ENCODE measurements around the gene PHF20. TPM values are rescaled to one million over a fixed set of nuclear protein-coding genes. Genes with fewer than 3 reads are reported as not detected.
A peak's percentile ranks its signal among the peaks of the same experiment; 100 is the strongest.
"Not testable (repeated sequence)": the region's sequence is repeated elsewhere in the genome, so short reads cannot be mapped to it uniquely, and the experiment has no call there.

The PHF20 gene
- total RNA-seq, 1 experiment from 2014 or later: 31.1 TPM

- DNase-seq (ENCODE audit: low read depth): no peak
- in situ Hi-C loops (cut with HindIII; ENCODE audit: low pct_unique_long_range_greater_than_20kb, low sequenced_read_pairs): no loop called here
These were observed 122.1 kb downstream of the PHF20 start for GRCh38 chr20:35893942-35894341.

DNA sequence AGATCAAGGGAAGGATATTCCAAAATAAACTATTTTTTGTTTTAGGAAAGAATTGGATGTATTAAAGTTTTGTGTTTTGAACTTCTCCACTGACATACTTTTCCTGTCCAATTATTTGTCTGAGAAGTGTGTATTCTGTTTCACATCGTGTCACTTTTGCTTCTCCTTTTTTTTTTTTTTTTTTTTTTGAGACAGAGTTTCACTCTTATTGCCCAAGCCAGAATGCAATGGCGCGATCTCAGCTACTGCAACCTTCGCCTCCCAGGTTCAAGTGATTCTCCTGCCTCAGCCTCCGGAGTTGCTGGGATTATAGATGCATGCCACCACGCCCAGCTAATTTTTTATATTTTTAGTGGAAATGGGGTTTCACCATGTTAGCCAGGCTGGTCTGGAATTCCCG, 123.7 kb downstream of the PHF20 start:
- in situ Hi-C loops (cut with HindIII; ENCODE audit: low pct_unique_long_range_greater_than_20kb, low sequenced_read_pairs): not testable (repeated sequence)

DNA sequence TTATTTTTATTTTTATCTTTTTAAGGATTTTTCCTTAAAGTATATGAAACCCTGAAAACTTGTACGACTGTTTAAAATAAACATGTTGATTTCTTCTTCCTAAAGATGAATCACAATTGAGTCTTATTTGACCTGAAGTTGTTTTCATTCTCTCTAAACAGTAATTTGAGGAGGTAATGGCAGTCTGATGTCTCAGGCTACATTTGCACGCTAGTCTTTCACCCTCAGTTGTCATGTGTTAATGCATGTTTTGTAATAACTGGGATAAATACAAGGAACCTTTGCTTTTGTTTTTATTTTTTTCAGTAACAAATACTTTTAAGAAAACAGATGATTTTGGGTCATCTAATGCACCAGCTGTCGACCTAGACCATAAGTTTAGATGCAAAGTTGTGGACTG, 127.2 kb downstream of the PHF20 start:
- no peak for DNase-seq (ENCODE audit: low read depth)
- in situ Hi-C loops (cut with HindIII; ENCODE audit: low pct_unique_long_range_greater_than_20kb, low sequenced_read_pairs): no loop called here

More for the DNA sequence above, 123.7 kb downstream of the PHF20 start:
- not testable (repeated sequence) for DNase-seq (ENCODE audit: low read depth)

DNA sequence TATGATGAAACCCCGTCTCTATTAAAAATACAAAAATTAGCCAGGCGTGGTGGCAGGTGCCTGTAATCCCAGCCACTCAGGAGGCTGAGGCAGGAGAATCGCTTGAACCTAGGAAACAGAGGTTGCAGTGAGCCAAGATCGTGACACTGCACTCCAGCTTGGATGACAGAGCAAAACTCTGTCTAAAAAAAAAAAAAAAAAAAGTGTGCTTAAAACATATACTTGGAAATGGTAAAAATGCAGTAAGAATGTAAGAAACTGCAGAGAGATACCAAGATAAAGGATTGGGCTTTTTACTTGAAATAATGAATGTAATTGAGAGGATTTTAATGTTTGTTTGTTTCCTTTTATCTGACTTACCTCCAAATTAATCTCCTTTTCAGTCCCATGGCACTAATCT, 129.4 kb downstream of the PHF20 start:
- in situ Hi-C loops (cut with HindIII; ENCODE audit: low pct_unique_long_range_greater_than_20kb, low sequenced_read_pairs); DNase-seq (ENCODE audit: low read depth): not testable (repeated sequence)

DNA sequence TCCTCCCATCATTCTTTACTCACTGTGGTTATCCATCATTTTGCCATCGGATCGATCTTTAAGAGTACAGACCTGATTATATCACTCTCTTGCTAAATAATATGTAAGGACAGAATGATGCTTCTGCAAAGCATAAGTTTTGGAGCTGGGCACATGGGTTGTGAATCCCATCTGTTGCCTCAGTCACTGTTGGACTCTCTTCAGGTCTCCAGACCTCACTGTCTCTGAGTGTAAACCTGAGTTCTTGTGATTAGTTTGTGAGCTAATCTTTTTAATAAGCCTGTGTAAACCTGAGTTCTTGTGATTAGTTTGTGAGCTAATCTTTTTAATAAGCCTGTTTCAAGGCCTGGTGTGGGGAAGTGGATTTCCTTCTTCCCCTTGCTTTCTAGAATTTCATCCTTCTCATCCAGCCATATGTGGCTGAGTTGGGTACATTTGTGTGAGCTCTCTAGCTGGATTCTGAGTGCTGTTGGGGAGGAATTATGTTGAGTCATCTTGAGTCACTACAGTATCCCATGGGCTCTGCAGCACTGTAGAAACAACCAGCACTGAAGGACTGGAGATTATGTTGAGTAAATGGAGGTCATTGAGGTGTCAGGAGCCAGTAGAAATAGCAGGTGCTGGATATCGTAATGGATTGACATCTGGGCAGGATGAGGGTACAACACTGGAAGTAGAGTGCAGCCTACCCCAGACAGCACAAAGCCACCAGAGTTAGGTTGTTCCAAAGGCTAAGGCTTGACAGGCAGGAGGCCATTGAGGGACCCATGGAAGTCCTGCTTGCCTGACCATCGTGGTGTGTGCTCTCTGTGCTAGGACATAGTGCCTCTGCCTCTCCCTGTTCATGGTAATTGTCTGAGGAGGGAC, 130.1 kb downstream of the PHF20 start:
- in situ Hi-C loops (cut with HindIII; ENCODE audit: low pct_unique_long_range_greater_than_20kb, low sequenced_read_pairs): no loop called here
- peak; percentile 72 for DNase-seq (ENCODE audit: low read depth)

DNA sequence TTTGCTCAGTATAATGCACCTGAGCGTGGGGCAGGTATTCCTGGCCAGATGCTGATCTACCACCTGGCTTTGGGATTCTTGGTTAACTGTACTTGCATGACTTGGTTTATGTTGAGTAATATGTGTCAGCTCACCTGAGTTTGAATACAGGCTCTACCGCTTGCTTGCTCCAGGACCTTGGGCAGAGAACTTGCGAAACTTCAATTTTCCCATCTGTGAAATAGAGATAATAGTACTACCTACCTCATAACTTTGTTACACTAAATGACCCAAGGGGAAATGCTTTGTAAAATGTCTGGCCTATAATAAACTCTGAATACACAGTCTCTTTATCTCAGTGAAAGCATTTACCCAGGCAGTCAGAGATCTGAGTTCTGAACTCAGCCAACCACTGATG, 130.7 kb downstream of the PHF20 start:
- in situ Hi-C loops (cut with HindIII; ENCODE audit: low pct_unique_long_range_greater_than_20kb, low sequenced_read_pairs): no loop called here
- DNase-seq (ENCODE audit: low read depth): no peak

DNA sequence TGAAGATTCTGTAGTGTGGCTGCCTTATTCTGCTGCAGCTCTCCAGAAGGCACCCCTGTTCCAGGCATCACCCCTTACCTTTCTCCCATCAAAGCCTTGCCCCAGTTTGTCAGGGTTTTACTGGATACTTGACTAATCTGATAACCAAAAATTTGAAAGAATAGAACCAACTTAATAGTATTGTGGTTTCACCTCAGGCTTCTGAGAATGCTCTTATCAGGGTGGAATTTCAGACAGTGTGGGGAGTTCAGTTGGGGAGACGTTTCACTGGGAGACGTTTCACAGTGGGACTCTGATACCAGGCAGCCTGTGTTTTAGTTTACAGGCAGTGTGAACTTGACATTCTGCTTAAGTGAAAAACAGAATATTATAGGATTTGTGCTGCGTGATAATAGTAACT, 132.0 kb downstream of the PHF20 start:
- in situ Hi-C loops (cut with HindIII; ENCODE audit: low pct_unique_long_range_greater_than_20kb, low sequenced_read_pairs): no loop called here
- no peak for DNase-seq (ENCODE audit: low read depth)

DNA sequence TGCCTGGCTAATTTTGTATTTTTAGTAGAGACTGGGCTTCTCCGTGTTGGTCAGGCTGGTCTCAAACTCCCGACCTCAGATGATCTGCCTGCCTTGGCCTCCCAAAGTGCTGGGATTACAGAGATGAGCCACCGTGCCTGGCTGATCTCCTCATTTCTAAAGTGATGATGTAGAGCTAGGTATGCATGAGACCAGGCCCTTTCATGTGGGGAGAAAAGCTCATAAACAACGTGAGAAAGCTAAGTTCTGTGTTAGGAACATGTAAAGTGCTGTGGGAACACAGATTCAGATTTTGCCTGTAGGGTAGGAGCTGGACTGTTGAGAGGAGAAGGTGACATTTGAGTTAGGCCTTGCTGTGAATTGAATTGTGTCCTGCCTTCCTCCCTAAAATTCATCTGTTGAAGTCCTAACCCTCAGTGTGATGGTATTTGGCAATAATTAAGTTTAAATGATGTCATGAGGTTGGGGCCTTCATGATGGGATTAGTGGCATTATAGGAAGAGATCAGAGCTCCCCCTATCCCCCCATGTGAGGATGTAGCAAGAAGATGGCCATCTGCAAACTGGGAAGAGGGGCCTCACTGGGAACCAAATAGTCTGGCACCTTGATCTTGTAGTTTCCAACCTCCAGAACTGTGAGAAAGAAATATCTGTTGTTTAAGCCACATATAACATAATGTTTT, 133.3 kb downstream of the PHF20 start:
- in situ Hi-C loops (cut with HindIII; ENCODE audit: low pct_unique_long_range_greater_than_20kb, low sequenced_read_pairs): no loop called here
- DNase-seq (ENCODE audit: low read depth): no peak

- DNase-seq (ENCODE audit: low read depth): no peak
- in situ Hi-C loops (cut with HindIII; ENCODE audit: low pct_unique_long_range_greater_than_20kb, low sequenced_read_pairs): no loop called here
These were observed 135.3 kb downstream of the PHF20 start for GRCh38 chr20:35907017-35907701.

- in situ Hi-C loops (cut with HindIII; ENCODE audit: low pct_unique_long_range_greater_than_20kb, low sequenced_read_pairs): no loop called here
- DNase-seq (ENCODE audit: low read depth): no peak
These were observed 136.2 kb downstream of the PHF20 start for GRCh38 chr20:35908007-35908406.

DNA sequence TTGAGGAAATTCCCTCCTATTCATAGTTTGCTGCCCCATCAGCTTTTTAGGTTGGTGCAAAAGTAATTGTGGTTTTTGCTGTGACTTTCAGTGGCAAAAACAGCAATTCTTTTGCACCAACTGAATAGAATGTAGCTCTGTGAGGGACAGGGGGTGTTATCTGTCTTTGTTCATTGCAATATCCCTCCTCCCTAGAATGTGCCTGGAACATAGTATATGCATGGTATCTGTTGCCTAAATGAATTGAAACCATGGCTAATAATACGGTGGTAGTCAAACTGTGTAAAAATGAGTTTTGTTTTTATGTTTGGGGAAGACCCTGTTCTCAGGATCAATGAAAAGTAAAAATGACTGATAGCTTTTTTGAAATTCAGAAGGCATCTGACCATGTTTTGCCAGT, 137.4 kb downstream of the PHF20 start:
- DNase-seq (ENCODE audit: low read depth): no peak
- in situ Hi-C loops (cut with HindIII; ENCODE audit: low pct_unique_long_range_greater_than_20kb, low sequenced_read_pairs): no loop called here

DNA sequence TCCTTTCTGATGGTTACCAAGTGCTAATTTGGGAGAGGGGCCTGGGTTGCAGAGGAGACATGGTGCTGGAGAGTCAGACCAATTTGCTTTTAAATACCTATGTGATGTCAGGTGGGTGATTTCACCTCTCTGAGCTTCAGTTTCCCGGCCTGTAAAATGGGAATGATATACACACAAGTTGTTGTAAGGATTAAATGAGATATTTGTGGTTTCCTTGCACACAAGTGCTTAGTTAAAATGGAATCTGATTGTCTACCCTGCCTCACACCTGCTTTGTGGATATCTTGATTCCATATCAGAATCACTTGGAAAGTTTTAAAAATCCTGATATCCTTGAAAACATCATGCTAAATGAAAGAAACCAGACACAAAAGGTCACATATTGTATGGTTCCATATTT, 138.0 kb downstream of the PHF20 start:
- no peak for DNase-seq (ENCODE audit: low read depth)
- in situ Hi-C loops (cut with HindIII; ENCODE audit: low pct_unique_long_range_greater_than_20kb, low sequenced_read_pairs): no loop called here

DNA sequence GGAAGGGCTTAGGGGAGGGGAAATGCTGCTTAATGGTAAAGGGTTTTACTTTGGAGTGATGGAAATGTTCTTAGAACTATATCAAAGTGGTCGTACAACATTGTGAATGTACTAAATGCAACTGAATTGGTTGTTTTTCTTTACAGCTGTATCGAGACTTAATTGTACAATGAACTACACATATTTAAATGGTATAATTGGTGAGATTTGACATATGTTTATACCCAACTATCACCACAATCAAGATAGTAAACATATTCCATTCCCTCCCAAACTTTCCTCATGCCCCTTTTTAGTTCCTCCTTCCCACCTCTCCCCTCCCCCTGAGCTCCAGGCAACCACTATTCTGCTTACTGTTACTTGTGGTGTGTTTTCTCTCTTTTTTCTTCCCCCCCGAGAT, 138.4 kb downstream of the PHF20 start:
- DNase-seq (ENCODE audit: low read depth): no peak
- in situ Hi-C loops (cut with HindIII; ENCODE audit: low pct_unique_long_range_greater_than_20kb, low sequenced_read_pairs): no loop called here

- in situ Hi-C loops (cut with HindIII; ENCODE audit: low pct_unique_long_range_greater_than_20kb, low sequenced_read_pairs): no loop called here
- no peak for DNase-seq (ENCODE audit: low read depth)
These were observed 141.1 kb downstream of the PHF20 start for GRCh38 chr20:35912881-35913280.

DNA sequence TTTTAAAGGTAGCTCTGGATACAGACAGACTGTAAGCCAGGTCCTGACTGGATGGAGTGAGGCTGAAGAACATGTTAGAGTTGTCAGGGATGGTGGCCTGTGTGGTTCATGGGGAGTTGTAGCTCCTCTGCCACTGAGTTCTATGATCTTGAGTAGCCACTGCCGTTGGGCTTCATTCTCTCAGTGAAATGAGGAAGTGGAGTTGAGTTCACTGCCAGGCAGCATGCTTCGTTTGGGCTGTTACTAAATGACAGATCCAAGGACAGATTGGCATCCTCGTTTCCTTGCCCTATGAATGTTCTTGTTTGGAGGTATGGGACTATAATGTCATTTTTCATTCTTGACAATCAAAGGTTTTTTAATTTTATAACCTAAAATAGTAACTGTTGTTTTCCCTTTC, 145.3 kb downstream of the PHF20 start:
- no peak for DNase-seq (ENCODE audit: low read depth)
- in situ Hi-C loops (cut with HindIII; ENCODE audit: low pct_unique_long_range_greater_than_20kb, low sequenced_read_pairs): no loop called here

GRCh38 chr20:35918021-35918420, 146.2 kb downstream of the PHF20 start:
- in situ Hi-C loops (cut with HindIII; ENCODE audit: low pct_unique_long_range_greater_than_20kb, low sequenced_read_pairs): no loop called here

DNA sequence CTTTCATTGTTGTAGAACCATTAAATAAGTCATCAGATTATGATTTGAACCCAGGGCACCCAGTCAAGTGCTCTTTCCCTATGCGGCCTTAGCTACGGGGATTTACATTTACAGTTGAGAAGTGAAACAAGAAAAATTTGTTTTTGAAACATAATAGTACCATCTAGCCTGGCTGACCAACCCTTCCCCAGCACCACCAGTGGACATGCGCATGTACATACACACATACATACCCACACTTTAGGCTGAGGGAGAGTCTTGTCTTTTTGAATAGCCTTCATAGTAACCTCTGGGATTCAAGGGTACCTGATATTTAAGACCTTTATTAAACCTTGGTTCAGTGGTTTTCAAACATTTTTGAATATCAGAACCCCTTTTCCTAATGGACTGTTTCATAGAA, 148.7 kb downstream of the PHF20 start:
- no peak for DNase-seq (ENCODE audit: low read depth)
- in situ Hi-C loops (cut with HindIII; ENCODE audit: low pct_unique_long_range_greater_than_20kb, low sequenced_read_pairs): no loop called here

More at GRCh38 chr20:35918021-35918420, 146.2 kb downstream of the PHF20 start:
- DNase-seq (ENCODE audit: low read depth): no peak

- in situ Hi-C loops (cut with HindIII; ENCODE audit: low pct_unique_long_range_greater_than_20kb, low sequenced_read_pairs): no loop called here
- no peak for DNase-seq (ENCODE audit: low read depth)
These were observed 157.5 kb downstream of the PHF20 start for GRCh38 chr20:35929301-35929700.

DNA sequence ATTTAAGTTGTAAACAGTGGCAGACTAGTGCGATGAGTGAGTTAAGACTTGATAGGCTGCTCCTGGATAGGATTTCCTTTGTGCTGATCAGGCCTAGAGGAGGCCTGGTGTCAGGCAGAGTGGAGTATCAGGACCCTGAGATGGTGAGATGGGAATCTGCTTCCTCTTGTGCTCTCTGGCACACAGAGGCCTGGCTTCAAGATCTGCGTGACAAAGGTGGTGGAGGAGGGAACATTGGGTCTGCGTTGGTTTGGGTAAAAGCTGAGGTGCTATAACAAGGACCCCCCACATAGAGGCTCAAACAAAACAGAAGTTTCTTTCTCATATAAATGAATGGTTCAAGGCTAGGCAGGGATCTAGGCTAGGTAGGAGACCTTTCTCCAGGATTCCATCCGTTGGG, 162.2 kb downstream of the PHF20 start:
- in situ Hi-C loops (cut with HindIII; ENCODE audit: low pct_unique_long_range_greater_than_20kb, low sequenced_read_pairs): no loop called here
- DNase-seq (ENCODE audit: low read depth): no peak
